Cardiac muscle cell (in vitro differentiated cells and primary cell): ENCODE data around the gene CD247. TPM values are rescaled to one million over a fixed set of nuclear protein-coding genes. Genes with fewer than 3 reads are reported as not detected.
A peak's percentile ranks its signal among the peaks of the same experiment; 100 is the strongest.

Experiments
- DNase-seq, 2 donors: peaks; one replicate each; pipeline versions ENCODE4 v3.0.0 to v3.0.0-alpha.2; 2010 to 2017; ENCODE audit warnings: low read depth in 1 of 2, low spot score in 1 of 2
- H3K27ac ChIP-seq: fragments of 200-600 bp; sonication (generic); 2 replicates; pipeline ENCODE4 v1.5.1; 2016
- H3K27me3 ChIP-seq: fragments of 200-600 bp; sonication (generic); 2 replicates; pipeline ENCODE4 v1.6.0; 2016; ENCODE audit warnings: control low read depth
- H3K36me3 ChIP-seq: fragments of 200-600 bp; sonication (generic); 2 replicates; pipeline ENCODE4 v1.5.1; 2016; ENCODE audit warnings: control low read depth
- H3K4me1 ChIP-seq: fragments of 200-600 bp; sonication (generic); 2 replicates; pipeline ENCODE4 v1.8.1; 2017; ENCODE audit warnings: low read depth, mild to moderate bottlenecking, mixed run types
- H3K4me3 ChIP-seq: fragments of 200-600 bp; sonication (generic); 2 replicates; pipeline ENCODE4 v1.5.1; 2016; ENCODE audit warnings: mild to moderate bottlenecking
- H3K9me3 ChIP-seq: fragments of 200-600 bp; sonication (generic); 2 replicates; pipeline ENCODE4 v1.5.1; 2017; ENCODE audit warnings: low read depth, mild to moderate bottlenecking, control low read depth
- polyA plus RNA-seq: library from polyadenylated mRNA; unstranded; fragments of >200 nt; fragmentation: Nextera tagmentation; extraction: Ambion mirVana; gene quantifications from 2 replicates; pipeline ENCODE4 v1.2.1, GENCODE V29; 2016
- total RNA-seq: library from RNA; depleted of rRNA; stranded (reverse); fragments of >200 nt; gene quantifications from 2 replicates; pipeline ENCODE4 v1.2.3, GENCODE V29; 2016
- TF ChIP-seq, protein P1 (sequence below): IDR thresholded peaks from 2 replicates; pipeline ENCODE4 v1.5.1; 2012; ENCODE audit warnings: low read depth, mild to moderate bottlenecking, low read length

The CD247 gene
- total and polyA plus RNA-seq, 2 experiments from 2014 or later = 0.80 TPM; not detected in 1

DNA sequence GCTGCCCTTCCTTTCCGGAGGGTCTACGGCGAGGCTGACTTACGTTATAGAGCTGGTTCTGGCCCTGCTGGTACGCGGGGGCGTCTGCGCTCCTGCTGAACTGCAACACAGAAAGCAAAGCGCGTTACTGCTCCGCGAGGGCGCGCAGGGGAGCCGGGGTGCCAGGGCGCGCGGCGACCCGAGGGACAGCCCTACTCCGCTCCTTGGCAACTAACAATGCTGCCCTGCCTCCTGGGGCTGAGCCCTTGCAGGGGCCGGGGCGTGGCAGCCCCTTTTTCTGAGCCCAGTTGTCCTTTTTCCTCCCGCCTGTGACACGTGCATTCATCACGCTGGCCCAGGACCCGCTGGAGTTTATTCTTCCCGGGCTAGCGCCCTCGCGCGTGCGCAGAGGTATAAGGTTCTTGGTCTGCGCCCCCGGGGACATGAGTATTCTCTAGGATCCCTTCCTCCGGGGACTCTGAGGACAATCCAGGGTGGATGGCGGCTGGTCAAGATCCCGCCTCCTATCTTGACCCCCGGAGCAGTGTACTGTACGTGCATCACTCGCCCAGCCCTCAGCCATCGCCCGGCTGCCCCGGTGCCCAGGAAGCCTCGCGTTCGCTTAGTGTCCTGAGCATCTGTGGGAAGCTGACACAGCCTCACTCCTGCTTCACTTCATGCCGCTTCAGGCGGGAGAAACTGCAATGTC lies 78.9 kb downstream of the CD247 start:
- Histone ChIP-seq H3K36me3 (no peaks in the 10 kb centered on the region), H3K4me1 (no peaks in the 10 kb centered on the region)
- DNase-seq = peak; percentile 44 to 65

DNA sequence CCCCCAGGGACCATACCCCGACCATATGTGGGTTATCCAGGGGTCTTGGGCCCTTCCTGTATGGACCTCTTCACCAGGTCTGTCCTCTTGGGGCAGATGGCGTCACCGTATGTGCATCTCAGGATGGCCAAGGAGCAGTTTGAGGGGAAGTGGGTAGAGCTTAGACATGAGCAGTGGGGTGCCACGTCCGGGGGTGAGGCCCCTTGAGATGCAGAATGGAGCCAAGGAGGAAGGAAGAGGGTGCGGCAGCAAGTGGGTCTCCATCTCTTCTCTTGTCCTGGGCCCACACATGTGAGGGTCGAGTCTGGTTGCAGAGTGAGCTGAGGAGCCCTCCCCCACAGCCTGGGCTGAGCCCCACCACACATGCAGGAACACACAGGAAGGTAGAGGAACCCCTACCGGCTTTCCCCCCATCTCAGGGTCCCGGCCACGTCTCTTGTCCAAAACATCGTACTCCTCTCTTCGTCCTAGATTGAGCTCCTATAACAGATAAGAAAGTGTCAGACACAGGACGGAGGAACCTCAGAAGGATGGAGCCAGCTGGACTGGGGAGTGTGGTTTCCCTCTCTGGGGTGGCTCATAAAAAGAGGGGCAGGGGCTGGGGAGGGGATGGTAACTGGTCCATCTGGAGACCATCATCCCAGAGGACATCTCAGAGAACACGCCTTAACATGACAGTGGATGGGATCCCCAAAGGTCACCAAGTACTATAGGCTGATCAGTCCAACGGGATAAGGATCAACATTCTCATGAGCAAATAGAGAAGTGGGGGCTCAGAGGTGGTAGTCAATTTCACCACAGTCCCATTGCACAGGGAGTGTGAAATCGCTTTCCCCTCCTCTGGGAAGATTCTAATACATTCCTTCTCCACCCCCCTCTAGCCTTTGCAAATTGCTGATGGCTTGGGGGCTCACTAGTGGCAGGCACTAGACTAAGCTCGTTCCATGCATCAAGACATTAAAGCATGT lies 79.9 kb downstream of the CD247 start:
- no peaks in the 10 kb centered on the region for H3K9me3 ChIP-seq
- peaks cover 25% of the 10 kb centered on the region for H3K27me3 ChIP-seq
- no peak overlapping the region for H3K4me3 ChIP-seq
- no peak for DNase-seq
- TF ChIP-seq, protein P1, sequence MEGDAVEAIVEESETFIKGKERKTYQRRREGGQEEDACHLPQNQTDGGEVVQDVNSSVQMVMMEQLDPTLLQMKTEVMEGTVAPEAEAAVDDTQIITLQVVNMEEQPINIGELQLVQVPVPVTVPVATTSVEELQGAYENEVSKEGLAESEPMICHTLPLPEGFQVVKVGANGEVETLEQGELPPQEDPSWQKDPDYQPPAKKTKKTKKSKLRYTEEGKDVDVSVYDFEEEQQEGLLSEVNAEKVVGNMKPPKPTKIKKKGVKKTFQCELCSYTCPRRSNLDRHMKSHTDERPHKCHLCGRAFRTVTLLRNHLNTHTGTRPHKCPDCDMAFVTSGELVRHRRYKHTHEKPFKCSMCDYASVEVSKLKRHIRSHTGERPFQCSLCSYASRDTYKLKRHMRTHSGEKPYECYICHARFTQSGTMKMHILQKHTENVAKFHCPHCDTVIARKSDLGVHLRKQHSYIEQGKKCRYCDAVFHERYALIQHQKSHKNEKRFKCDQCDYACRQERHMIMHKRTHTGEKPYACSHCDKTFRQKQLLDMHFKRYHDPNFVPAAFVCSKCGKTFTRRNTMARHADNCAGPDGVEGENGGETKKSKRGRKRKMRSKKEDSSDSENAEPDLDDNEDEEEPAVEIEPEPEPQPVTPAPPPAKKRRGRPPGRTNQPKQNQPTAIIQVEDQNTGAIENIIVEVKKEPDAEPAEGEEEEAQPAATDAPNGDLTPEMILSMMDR = no peak
- no peaks in the 10 kb centered on the region for H3K36me3 ChIP-seq
- H3K4me1 ChIP-seq = no peaks in the 10 kb centered on the region
- no peak overlapping the region for H3K27ac ChIP-seq

More for the DNA sequence above, 78.9 kb downstream of the CD247 start:
- Histone ChIP-seq H3K4me3 (peak overlapping the region; percentile 27), H3K9me3 (no peaks in the 10 kb centered on the region), H3K27me3 (peaks cover 25% of the 10 kb centered on the region), H3K27ac (no peak overlapping the region)
- TF ChIP-seq, protein P1 = peak; percentile 36

DNA sequence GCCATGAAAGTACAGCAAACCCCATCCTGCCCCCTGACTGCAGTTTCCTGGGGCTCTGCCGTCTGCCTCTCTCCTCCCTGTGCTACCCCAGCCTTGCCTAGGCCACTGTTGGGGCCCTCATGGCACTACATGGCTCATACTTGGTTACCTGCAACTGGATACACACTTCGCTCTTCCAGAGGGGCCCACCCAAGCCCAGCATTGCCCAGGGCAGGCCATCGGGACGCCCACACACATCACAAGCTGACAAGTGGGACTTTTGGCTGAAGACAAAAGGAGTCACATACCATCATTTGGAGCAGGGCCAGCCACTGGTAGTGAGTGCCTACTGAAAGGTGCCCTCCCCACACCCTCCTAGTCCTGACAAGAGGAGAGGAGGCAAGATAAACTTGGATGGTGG lies 82.8 kb downstream of the CD247 start:
- DNase-seq = no peak
- H3K4me3 ChIP-seq = no peak overlapping the region
- H3K36me3 ChIP-seq = no peaks in the 10 kb centered on the region
- no peaks in the 10 kb centered on the region for H3K9me3 ChIP-seq
- TF ChIP-seq, protein P1 = no peak
- H3K4me1 ChIP-seq = peaks cover 12% of the 10 kb centered on the region
- H3K27me3 ChIP-seq = peaks cover 22% of the 10 kb centered on the region
- H3K27ac ChIP-seq = no peak overlapping the region

DNA sequence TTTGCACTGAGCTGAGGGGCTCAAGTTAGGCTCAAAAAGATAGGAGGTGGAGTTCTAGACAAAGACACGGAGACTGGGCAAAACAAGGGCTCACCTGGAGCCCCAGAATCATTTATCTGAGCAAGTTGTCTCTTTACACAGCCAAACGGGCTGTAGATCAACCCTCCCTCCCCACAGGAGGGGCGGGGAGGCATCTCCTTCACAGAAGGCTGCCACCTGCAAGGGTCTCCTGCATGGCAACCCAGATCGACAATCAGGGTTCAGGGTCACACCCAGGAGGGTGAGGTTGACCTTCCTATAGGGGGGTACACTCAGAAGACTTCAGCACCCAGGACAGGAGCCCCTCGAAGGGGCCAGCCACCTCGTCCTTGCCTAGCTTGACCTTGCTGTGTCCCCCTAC lies 84.0 kb downstream of the CD247 start:
- no peak for DNase-seq
- H3K27ac ChIP-seq = no peak overlapping the region
- no peaks in the 10 kb centered on the region for H3K9me3 ChIP-seq
- H3K4me1 ChIP-seq = peaks cover 12% of the 10 kb centered on the region
- TF ChIP-seq, protein P1 = no peak
- H3K36me3 ChIP-seq = no peaks in the 10 kb centered on the region
- H3K4me3 ChIP-seq = no peak overlapping the region
- peaks cover 14% of the 10 kb centered on the region for H3K27me3 ChIP-seq

DNA sequence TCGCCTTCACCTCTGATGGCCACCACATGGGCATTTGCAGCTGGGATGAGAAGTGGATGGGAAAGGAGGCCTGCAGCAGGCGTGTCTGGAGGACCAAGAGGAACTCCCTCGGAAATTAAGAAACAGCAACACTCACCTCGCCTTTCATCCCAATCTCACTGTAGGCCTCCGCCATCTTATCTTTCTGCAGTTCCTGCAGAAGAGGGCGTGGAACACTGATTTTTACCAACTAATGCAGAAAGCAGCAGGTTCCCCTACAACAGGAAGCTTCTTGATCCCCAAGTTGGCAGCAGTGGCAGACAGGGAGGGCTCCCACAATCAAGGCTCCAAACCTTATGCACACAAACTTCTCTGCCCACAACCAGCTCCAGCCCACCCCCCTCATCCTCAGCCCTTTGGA lies 84.4 kb downstream of the CD247 start:
- no peaks in the 10 kb centered on the region for H3K9me3 ChIP-seq
- TF ChIP-seq, protein P1 = no peak

More for the DNA sequence above, 84.4 kb downstream of the CD247 start:
- peaks cover 9% of the 10 kb centered on the region for H3K27me3 ChIP-seq
- peaks cover 12% of the 10 kb centered on the region for H3K4me1 ChIP-seq
- H3K36me3 ChIP-seq = no peaks in the 10 kb centered on the region
- H3K27ac ChIP-seq = no peak overlapping the region
- DNase-seq = no peak
- no peak overlapping the region for H3K4me3 ChIP-seq
